Trophoblast cell (in vitro differentiated cells and primary cell): ENCODE measurements around the gene NDST1.

Experiments
- DNase-seq, 2 donors: peaks; one replicate each; pipeline ENCODE4 v3.0.0-alpha.2; 2016
- H2AFZ ChIP-seq: 2 replicates; pipeline ENCODE4 v1.6.1; 2013; ENCODE audit warnings: low read length, moderate library complexity, mild to moderate bottlenecking; ENCODE audit not compliant: insufficient read depth, poor library complexity
- H2AK5ac ChIP-seq: 2 replicates; pipeline ENCODE4 v1.6.1; 2013; ENCODE audit warnings: mild to moderate bottlenecking, low read length
- H2BK120ac ChIP-seq: 2 replicates; pipeline ENCODE4 v1.6.1; 2013; ENCODE audit warnings: low read length, mild to moderate bottlenecking, moderate library complexity; ENCODE audit not compliant: insufficient read depth, poor library complexity
- H2BK12ac ChIP-seq: 2 replicates; pipeline ENCODE4 v1.6.1; 2013; ENCODE audit warnings: mild to moderate bottlenecking, low read length, moderate library complexity
- H2BK5ac ChIP-seq: 2 replicates; pipeline ENCODE4 v1.6.1; 2013; ENCODE audit warnings: low read length, low read depth, moderate library complexity, mild to moderate bottlenecking; ENCODE audit not compliant: poor library complexity
- H3K14ac ChIP-seq: 2 replicates; pipeline ENCODE4 v1.6.1; 2013; ENCODE audit warnings: mild to moderate bottlenecking, low read length
- H3K18ac ChIP-seq: 2 replicates; pipeline ENCODE4 v1.6.1; 2013; ENCODE audit warnings: mild to moderate bottlenecking, low read length
- H3K23ac ChIP-seq: 2 replicates; pipeline ENCODE4 v1.6.1; 2013; ENCODE audit warnings: low read length
- H3K27ac ChIP-seq: 2 replicates; pipeline ENCODE4 v1.5.1; 2013; ENCODE audit warnings: low read depth, mild to moderate bottlenecking, inconsistent platforms, low read length, moderate library complexity
- H3K27me3 ChIP-seq: 2 replicates; pipeline ENCODE4 v1.6.1; 2013; ENCODE audit warnings: inconsistent platforms, mild to moderate bottlenecking, low read length, moderate library complexity; ENCODE audit not compliant: insufficient read depth
- H3K36me3 ChIP-seq, 2 experiments: 1 replicate in 1 of 2; 2 replicates in 1 of 2; pipeline ENCODE4 v1.6.1; 2013; ENCODE audit warnings: low read length in 2 of 2, mild to moderate bottlenecking in 2 of 2, moderate library complexity in 1 of 2; ENCODE audit not compliant: insufficient read depth in 2 of 2, control insufficient read depth in 1 of 2
- H3K4ac ChIP-seq: 2 replicates; pipeline ENCODE4 v1.6.1; 2013; ENCODE audit warnings: low read depth, mild to moderate bottlenecking, low read length, moderate library complexity
- H3K4me1 ChIP-seq, 2 experiments: 1 replicate in 1 of 2; 2 replicates in 1 of 2; pipeline ENCODE4 v1.6.1; 2013; ENCODE audit warnings: low read length in 2 of 2, mild to moderate bottlenecking in 2 of 2, moderate library complexity in 1 of 2; ENCODE audit not compliant: insufficient read depth in 2 of 2, control insufficient read depth in 1 of 2
- H3K4me2 ChIP-seq: 2 replicates; pipeline ENCODE4 v1.6.1; 2013; ENCODE audit warnings: inconsistent platforms, mild to moderate bottlenecking, low read length, moderate library complexity
- H3K4me3 ChIP-seq: 2 replicates; pipeline ENCODE4 v1.5.1; 2013; ENCODE audit warnings: mild to moderate bottlenecking, low read depth, low read length, inconsistent platforms
- H3K79me1 ChIP-seq: one replicate; pipeline ENCODE4 v1.6.1; 2013; ENCODE audit warnings: low read length
- H3K79me2 ChIP-seq: 2 replicates; pipeline ENCODE4 v1.6.1; 2013; ENCODE audit warnings: low read length, mild to moderate bottlenecking; ENCODE audit not compliant: control insufficient read depth, insufficient read depth, poor library complexity
- H3K9ac ChIP-seq: 2 replicates; pipeline ENCODE4 v1.6.1; 2013; ENCODE audit warnings: mild to moderate bottlenecking, low read length
- H3K9me3 ChIP-seq: 2 replicates; pipeline ENCODE4 v1.6.1; 2013; ENCODE audit warnings: low read depth, mild to moderate bottlenecking, control low read depth, inconsistent platforms, low read length; ENCODE audit not compliant: insufficient read depth
- H4K12ac ChIP-seq: 2 replicates; pipeline ENCODE4 v1.6.1; 2013; ENCODE audit warnings: low read depth, mild to moderate bottlenecking, low read length, moderate library complexity
- H4K8ac ChIP-seq: 2 replicates; pipeline ENCODE4 v1.6.1; 2013; ENCODE audit warnings: low read depth, mild to moderate bottlenecking, low read length, moderate library complexity
- H4K91ac ChIP-seq: one replicate; pipeline ENCODE4 v1.6.1; 2013; ENCODE audit warnings: low read depth, mild to moderate bottlenecking, low read length, moderate library complexity
- whole genome bisulfite sequencing: extraction: QIAGEN DNeasy Blood & Tissue Kit; methylation state at CpG from one replicate; pipeline ENCODE4 v1.1.7; 2013; ENCODE audit warnings: missing lambda C conversion rate; ENCODE audit not compliant: insufficient read length, insufficient coverage; ENCODE audit errors: extremely low coverage; 5-methylcytosine and 5-hydroxymethylcytosine counted together

NDST1 gene

GRCh38 chr5:150532151-150532550 lies 24.2 kb downstream of the NDST1 start:
- no CpG with 5 or more reads among the region's 7 CpGs for WGBS
- Histone ChIP-seq H3K9me3 (peaks cover 3% of the 10 kb centered on the region), H2AFZ (no peak overlapping the region), H4K91ac (no peak overlapping the region), H3K23ac (no peak overlapping the region), H3K79me2 (no peaks in the 10 kb centered on the region), H3K4me3 (no peak overlapping the region), H3K36me3 (peaks cover 56 to 77% of the 10 kb centered on the region in 2 experiments), H3K4ac (no peak overlapping the region), H4K8ac (no peak overlapping the region), H3K27me3 (no peaks in the 10 kb centered on the region), H2BK12ac (no peak overlapping the region), H2BK120ac (no peak overlapping the region), H2AK5ac (no peak overlapping the region), H3K4me1 (no peaks in the 10 kb centered on the region), H3K27ac (no peak overlapping the region), H3K14ac (no peak overlapping the region), H2BK5ac (no peak overlapping the region), H3K18ac (no peak overlapping the region), H4K12ac (no peak overlapping the region), H3K4me2 (no peak overlapping the region), H3K79me1 (no peaks in the 10 kb centered on the region), H3K9ac (no peak overlapping the region)
- peak in 1 of 2 donors; percentile 59 for DNase-seq

DNA sequence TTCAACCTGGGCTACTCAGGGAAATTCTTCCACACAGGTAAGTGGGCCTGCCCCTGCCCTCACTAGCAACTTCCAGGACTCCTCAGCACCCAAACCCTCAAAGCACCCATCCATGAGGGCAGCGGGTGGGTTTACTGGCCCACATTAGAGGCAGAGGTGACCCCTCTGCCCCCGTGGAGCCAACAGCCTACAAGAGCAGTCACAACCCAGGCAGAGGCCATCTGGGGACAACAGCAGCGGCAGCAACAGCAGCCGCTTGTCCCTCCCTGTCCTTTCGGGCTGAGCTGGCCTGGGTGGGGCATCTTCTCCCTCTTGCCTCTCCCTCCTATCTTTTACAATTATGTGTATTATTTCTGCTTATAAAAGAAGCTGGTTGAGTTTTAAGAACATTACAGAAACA lies 25.1 kb downstream of the NDST1 start:
- Histone ChIP-seq H2BK12ac (no peak overlapping the region), H4K12ac (no peak overlapping the region), H3K23ac (no peak overlapping the region), H3K79me1 (no peaks in the 10 kb centered on the region), H3K4me1 (no peaks in the 10 kb centered on the region), H3K36me3 (peaks cover 51 to 76% of the 10 kb centered on the region in 2 experiments), H3K14ac (no peak overlapping the region), H3K27me3 (no peaks in the 10 kb centered on the region), H4K91ac (no peak overlapping the region), H3K4me2 (no peak overlapping the region), H3K18ac (peak overlapping the region; percentile 60), H3K79me2 (no peaks in the 10 kb centered on the region), H3K4me3 (no peak overlapping the region), H2AFZ (no peak overlapping the region), H3K9me3 (peaks cover 3% of the 10 kb centered on the region), H2BK5ac (no peak overlapping the region), H2BK120ac (no peak overlapping the region), H2AK5ac (no peak overlapping the region), H3K9ac (no peak overlapping the region), H3K4ac (no peak overlapping the region), H4K8ac (no peak overlapping the region), H3K27ac (no peak overlapping the region)
- no peak for DNase-seq
- no CpG with 5 or more reads among the region's 5 CpGs for WGBS

DNA sequence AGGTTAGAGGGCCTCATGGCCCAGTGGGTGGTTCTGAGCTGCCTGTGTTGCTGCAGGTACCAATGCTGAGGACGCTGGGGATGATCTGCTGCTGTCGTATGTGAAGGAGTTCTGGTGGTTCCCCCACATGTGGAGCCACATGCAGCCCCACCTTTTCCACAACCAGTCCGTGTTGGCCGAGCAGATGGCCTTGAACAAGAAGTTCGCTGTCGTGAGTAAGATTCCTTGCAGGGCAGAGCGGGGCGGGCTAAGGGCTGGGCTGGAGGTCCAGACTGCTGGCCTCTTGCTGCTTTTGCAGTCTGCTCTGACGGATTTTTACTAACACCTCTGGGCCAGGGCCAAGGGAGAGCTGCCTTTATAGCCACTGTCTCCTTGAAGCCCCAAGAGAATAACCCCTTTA lies 26.9 kb downstream of the NDST1 start:
- H3K4me3 ChIP-seq: no peak overlapping the region

GRCh38 chr5:150535611-150536010 lies 27.7 kb downstream of the NDST1 start:
- no peak overlapping the region for H4K12ac ChIP-seq
- no peak overlapping the region for H3K4ac ChIP-seq
- WGBS: no CpG with 5 or more reads among the region's 14 CpGs
- no peak overlapping the region for H3K27ac ChIP-seq
- no peak for DNase-seq
- H3K79me2 ChIP-seq: no peaks in the 10 kb centered on the region
- H3K14ac ChIP-seq: no peak overlapping the region
- no peak overlapping the region for H3K4me3 ChIP-seq
- no peaks in the 10 kb centered on the region for H3K4me1 ChIP-seq
- peaks cover 3% of the 10 kb centered on the region for H3K9me3 ChIP-seq
- H2AFZ ChIP-seq: no peak overlapping the region
- no peaks in the 10 kb centered on the region for H3K27me3 ChIP-seq
- H4K91ac ChIP-seq: no peak overlapping the region
- H4K8ac ChIP-seq: no peak overlapping the region
- no peaks in the 10 kb centered on the region for H3K79me1 ChIP-seq
- no peak overlapping the region for H2AK5ac ChIP-seq
- no peak overlapping the region for H3K18ac ChIP-seq
- H3K36me3 ChIP-seq: peaks cover 69 to 85% of the 10 kb centered on the region in 2 experiments
- no peak overlapping the region for H3K9ac ChIP-seq
- no peak overlapping the region for H2BK120ac ChIP-seq
- no peak overlapping the region for H2BK5ac ChIP-seq
- no peak overlapping the region for H3K23ac ChIP-seq
- no peak overlapping the region for H3K4me2 ChIP-seq
- no peak overlapping the region for H2BK12ac ChIP-seq

More for the DNA sequence above, 26.9 kb downstream of the NDST1 start:
- WGBS: no CpG with 5 or more reads among the region's 9 CpGs
- Histone ChIP-seq H3K9me3 (peaks cover 3% of the 10 kb centered on the region), H3K4ac (peak overlapping the region; percentile 9), H3K14ac (no peak overlapping the region), H3K79me1 (no peaks in the 10 kb centered on the region), H2BK120ac (no peak overlapping the region), H3K23ac (no peak overlapping the region), H3K36me3 (peaks cover 62 to 83% of the 10 kb centered on the region in 2 experiments), H3K79me2 (no peaks in the 10 kb centered on the region), H3K18ac (no peak overlapping the region), H3K9ac (no peak overlapping the region), H3K4me2 (no peak overlapping the region), H4K91ac (no peak overlapping the region), H4K12ac (no peak overlapping the region), H4K8ac (no peak overlapping the region), H2BK12ac (no peak overlapping the region), H3K27ac (no peak overlapping the region), H3K4me1 (no peaks in the 10 kb centered on the region), H2AFZ (no peak overlapping the region), H2AK5ac (no peak overlapping the region), H2BK5ac (no peak overlapping the region), H3K27me3 (no peaks in the 10 kb centered on the region)
- no peak for DNase-seq
